H1 (cell line): ENCODE measurements around the gene ST6GALNAC3. TPM values are rescaled to one million over a fixed set of nuclear protein-coding genes. Genes with fewer than 3 reads are reported as not detected.

Experiments
- CTCF ChIA-PET: fragments of 300-600 bp; sonication (Branson Sonifier 250); formaldehyde crosslinking; loops from one replicate; lab custom pipeline; 2021; ENCODE audit not compliant: partially characterized antibody; lab: Charles Lee
- POLR2A ChIA-PET: fragments of 300-600 bp; sonication (Branson Sonifier 250); formaldehyde crosslinking; loops from one replicate; lab custom pipeline; 2021; ENCODE audit warnings: inconsistent platforms; ENCODE audit not compliant: partially characterized antibody; lab: Charles Lee
- DNase-seq, 2 experiments: peaks; one replicate each; pipeline versions ENCODE4 v3.0.0 to v3.0.0-alpha.2; 2010 to 2022; ENCODE audit warnings: low spot score in 2 of 2, low read depth in 1 of 2, mixed read lengths in 1 of 2
- FAIRE-seq: peaks from 2 replicates; lab custom pipeline; 2011; peaks lifted over from hg19 to GRCh38; lab: Jason Lieb, UNC
- H2AFZ ChIP-seq: 2 replicates; pipeline ENCODE4 v1.8.1; 2012; ENCODE audit warnings: low read length, inconsistent platforms
- H2AK5ac ChIP-seq: 2 replicates; pipeline ENCODE4 v1.6.1; 2013; ENCODE audit warnings: low read depth, low read length
- H2BK120ac ChIP-seq: replicated peaks from 2 replicates; pipeline ENCODE3; 2013; ENCODE audit warnings: low read depth, low read length, inconsistent platforms
- H2BK12ac ChIP-seq: 2 replicates; pipeline ENCODE4 v1.6.1; 2013; ENCODE audit warnings: low read depth, low read length
- H2BK15ac ChIP-seq: 2 replicates; pipeline ENCODE4 v1.6.1; 2013; ENCODE audit warnings: low read length
- H2BK20ac ChIP-seq: 2 replicates; pipeline ENCODE4 v1.6.1; 2013; ENCODE audit warnings: low read length
- H2BK5ac ChIP-seq: 2 replicates; pipeline ENCODE4 v1.6.1; 2013; ENCODE audit warnings: low read depth, low read length
- H3K14ac ChIP-seq: 2 replicates; pipeline ENCODE4 v1.6.1; 2013; ENCODE audit warnings: inconsistent platforms; ENCODE audit not compliant: insufficient read length
- H3K18ac ChIP-seq: 2 replicates; pipeline ENCODE4 v1.6.1; 2013; ENCODE audit warnings: low read length; ENCODE audit errors: extremely low read depth
- H3K23ac ChIP-seq: 2 replicates; pipeline ENCODE4 v1.6.1; 2013; ENCODE audit warnings: inconsistent platforms; ENCODE audit not compliant: insufficient read length
- H3K23me2 ChIP-seq: 2 replicates; pipeline ENCODE4 v1.6.1; 2013; ENCODE audit warnings: low read depth, low read length
- H3K27ac ChIP-seq: 2 replicates; pipeline ENCODE4 v1.6.1; 2011; ENCODE audit warnings: low read depth, low read length, inconsistent platforms
- H3K27me3 ChIP-seq, 4 experiments: replicated peaks in 1 of 4; 1 replicate in 1 of 4; 2 replicates in 3 of 4; pipeline versions ENCODE4 v1.6.1 to v1.8.1; 2011 to 2013; ENCODE audit warnings: low read length in 3 of 4, mild to moderate bottlenecking in 3 of 4, inconsistent platforms in 2 of 4, mixed read lengths in 2 of 4, moderate library complexity in 1 of 4; ENCODE audit not compliant: control insufficient read depth in 3 of 4, insufficient read depth in 3 of 4; ENCODE audit errors: extremely low read depth in 1 of 4
- H3K36me3 ChIP-seq, 4 experiments: 2 replicates each; pipeline versions ENCODE4 v1.6.1 to v1.8.1; 2011 to 2013; ENCODE audit warnings: mild to moderate bottlenecking in 4 of 4, low read length in 3 of 4, moderate library complexity in 2 of 4, control low read depth in 1 of 4, inconsistent platforms in 1 of 4; ENCODE audit not compliant: insufficient read depth in 4 of 4, control insufficient read depth in 2 of 4
- H3K4ac ChIP-seq: replicated peaks from 2 replicates; pipeline ENCODE3; 2013; ENCODE audit warnings: low read length, low read depth, mixed read lengths, inconsistent platforms; ENCODE audit not compliant: insufficient read length
- H3K4me1 ChIP-seq, 4 experiments: replicated peaks in 1 of 4; 1 replicate in 1 of 4; 2 replicates in 3 of 4; pipeline versions ENCODE4 v1.6.1 to v1.8.1; 2011 to 2013; ENCODE audit warnings: low read length in 3 of 4, inconsistent platforms in 2 of 4, mixed read lengths in 1 of 4; ENCODE audit not compliant: insufficient read depth in 4 of 4, control insufficient read depth in 3 of 4
- H3K4me2 ChIP-seq, 2 experiments: 2 replicates each; pipeline versions ENCODE4 v1.6.1 to v1.8.1; 2011 to 2013; ENCODE audit warnings: low read depth in 2 of 2, low read length in 2 of 2, control low read depth in 1 of 2, inconsistent platforms in 1 of 2, mild to moderate bottlenecking in 1 of 2; ENCODE audit not compliant: insufficient read depth in 1 of 2
- H3K4me3 ChIP-seq, 4 experiments: fragments of 200-600, 300-600 bp in 1 of 4; sonication (generic), shearing (Covaris generic), sonication (Bioruptor Twin) in 1 of 4; 2 replicates each; pipeline versions ENCODE4 v1.5.1 to v1.8.1; 2011 to 2016; ENCODE audit warnings: low read length in 4 of 4, low read depth in 3 of 4, control low read depth in 2 of 4, inconsistent platforms in 2 of 4, mild to moderate bottlenecking in 2 of 4, mixed read lengths in 1 of 4, moderate library complexity in 1 of 4; ENCODE audit not compliant: insufficient read depth in 2 of 4; ENCODE audit errors: extremely low read depth in 1 of 4
- H3K56ac ChIP-seq: replicated peaks from 2 replicates; pipeline ENCODE3; 2013; ENCODE audit warnings: low read depth, mild to moderate bottlenecking, mixed read lengths, low read length, inconsistent platforms; ENCODE audit not compliant: insufficient read length
- H3K79me1 ChIP-seq: 2 replicates; pipeline ENCODE4 v1.6.1; 2013; ENCODE audit warnings: low read depth, low read length, control low read depth
- H3K79me2 ChIP-seq, 2 experiments: 2 replicates each; pipeline versions ENCODE4 v1.6.1 to v1.8.1; 2012 to 2013; ENCODE audit warnings: low read length in 2 of 2, mild to moderate bottlenecking in 2 of 2, inconsistent platforms in 1 of 2; ENCODE audit not compliant: insufficient read depth in 2 of 2, control insufficient read depth in 1 of 2
- H3K9ac ChIP-seq, 4 experiments: replicated peaks in 1 of 4; 1 replicate in 1 of 4; 2 replicates in 3 of 4; pipeline versions ENCODE4 v1.6.1 to v1.8.1; 2011 to 2013; ENCODE audit warnings: low read depth in 3 of 4, low read length in 3 of 4, control low read depth in 2 of 4, mild to moderate bottlenecking in 2 of 4, moderate library complexity in 2 of 4, inconsistent platforms in 1 of 4; ENCODE audit errors: extremely low read depth in 1 of 4
- H3K9me3 ChIP-seq, 2 experiments: 2 replicates each; pipeline versions ENCODE4 v1.6.1 to v1.8.1; 2012 to 2013; ENCODE audit warnings: mild to moderate bottlenecking in 2 of 2, moderate library complexity in 2 of 2, control low read depth in 1 of 2, inconsistent platforms in 1 of 2, low read depth in 1 of 2, low read length in 1 of 2, mixed read lengths in 1 of 2; ENCODE audit not compliant: insufficient read depth in 2 of 2
- H4K20me1 ChIP-seq, 2 experiments: replicated peaks in 1 of 2; 2 replicates each; pipeline versions ENCODE3 to v1.8.1; 2011 to 2013; ENCODE audit warnings: inconsistent platforms in 2 of 2, low read length in 2 of 2, mild to moderate bottlenecking in 1 of 2; ENCODE audit not compliant: insufficient read depth in 2 of 2, control insufficient read depth in 1 of 2
- H4K5ac ChIP-seq: 2 replicates; pipeline ENCODE4 v1.6.1; 2013; ENCODE audit warnings: low read length, low read depth, mixed read lengths, inconsistent platforms; ENCODE audit not compliant: insufficient read length
- H4K8ac ChIP-seq: 2 replicates; pipeline ENCODE4 v1.8.0; 2013; ENCODE audit warnings: mild to moderate bottlenecking, moderate library complexity, low read length, inconsistent platforms; ENCODE audit not compliant: insufficient read depth; ENCODE audit errors: extremely low read depth
- H4K91ac ChIP-seq: replicated peaks from 2 replicates; pipeline ENCODE3; 2013; ENCODE audit warnings: low read length, mixed read lengths, inconsistent platforms; ENCODE audit not compliant: insufficient read length
- ASH2L ChIP-seq: fragments of 200-600, 300-600 bp; sonication (generic); IDR thresholded peaks from one replicate; pipeline ENCODE4 v1.7.1; 2017; ENCODE audit warnings: low read length
- CHD2 ChIP-seq: IDR thresholded peaks from 2 replicates; pipeline ENCODE4 v1.6.1; 2012; ENCODE audit warnings: low read length, improper control_type of control experiment
- JUND ChIP-seq: IDR thresholded peaks from 2 replicates; pipeline ENCODE4 v1.6.1; 2011; ENCODE audit warnings: mild to moderate bottlenecking, improper control_type of control experiment, low read length
- NRF1 ChIP-seq: IDR thresholded peaks from 2 replicates; pipeline ENCODE4 v1.6.1; 2011; ENCODE audit warnings: mild to moderate bottlenecking, low read depth, low read length, improper control_type of control experiment
- RBBP5 ChIP-seq: IDR thresholded peaks from 2 replicates; pipeline ENCODE4 v1.7.1; 2012; ENCODE audit warnings: low read depth, mild to moderate bottlenecking, inconsistent platforms, low read length, moderate library complexity, borderline replicate concordance
- WGBS, 2 experiments: shearing (Covaris generic) in 1 of 2; methylation state at CpG; one replicate each; pipeline versions ENCODE4 v1.1.6 to v1.1.7; 2013 to 2015; ENCODE audit warnings: low lambda C conversion rate in 2 of 2, mixed read lengths in 2 of 2, inconsistent platforms in 1 of 2, low coverage in 1 of 2, missing lambda C conversion rate in 1 of 2; ENCODE audit not compliant: insufficient replicate concordance in 2 of 2, insufficient coverage in 1 of 2, insufficient read length in 1 of 2; ENCODE audit errors: extremely low coverage in 1 of 2, missing lambda C conversion rate in 1 of 2; 5-methylcytosine and 5-hydroxymethylcytosine counted together
- polyA plus RNA-seq, 7 experiments: library from polyadenylated mRNA; depleted of rRNA in 3 of 7; stranded (reverse) in 5 of 7; unstranded in 2 of 7; fragments of >200 nt in 5 of 7; fragments of 200-250 nt in 2 of 7; gene quantifications; 1 replicate in 5 of 7; 2 replicates in 1 of 7; 4 replicates in 1 of 7; pipeline versions ENCODE4 v1.2.1 to v1.2.3, GENCODE V29; 2011 to 2013; ENCODE audit warnings: missing spikeins in 2 of 7, mixed read lengths in 2 of 7
- total RNA-seq: library from RNA; stranded (reverse); fragmentation: NEBNext Ultra II Directional; extraction: Animal tissue kit (Norgen Biotek cat#: 25700); gene quantifications from 2 replicates; pipeline ENCODE4 v1.2.1, GENCODE V29; 2021
- TF ChIP-seq, protein P1 (sequence below): IDR thresholded peaks from 2 replicates; pipeline ENCODE4 v1.6.1; 2011; ENCODE audit warnings: low read length, improper control_type of control experiment

ST6GALNAC3 gene
- total and polyA plus RNA-seq, 2 of the 8 experiments (the other 6 are each of a cell fraction or from before 2014, with no cell fraction given) = 4.9 to 19.0 TPM

DNA sequence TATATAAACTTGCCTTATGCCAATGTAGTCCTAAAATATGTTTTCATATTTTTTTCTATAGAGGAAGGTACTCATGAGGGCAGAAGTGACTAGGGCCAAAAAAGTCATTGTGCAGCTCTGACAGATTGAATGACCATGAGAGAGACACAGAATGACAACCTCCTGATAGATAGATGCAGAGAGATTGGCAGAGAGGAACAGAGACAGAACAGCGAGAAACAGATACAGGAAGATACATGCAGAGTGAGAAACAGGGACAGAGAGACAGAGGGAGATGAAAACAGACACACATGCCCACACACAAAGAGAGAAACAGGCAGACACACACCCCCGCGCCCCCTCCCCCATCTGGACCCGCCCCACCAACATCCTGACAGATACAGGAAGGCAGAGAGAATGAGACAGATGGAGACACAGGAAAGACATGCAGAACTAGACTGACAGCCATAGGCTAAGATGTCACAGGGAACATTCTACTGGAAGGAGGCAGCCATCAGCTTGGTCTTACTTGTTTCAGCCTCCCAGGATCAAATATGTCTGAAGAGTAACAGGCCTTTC, 211.1 kb downstream of the ST6GALNAC3 start:
- ChIA-PET CTCF (interaction anchor here (1.2 kb wide), 2 partner anchors 47 to 131 kb away, joined by 3 to 4 read pairs; no protein-coding TSS in a partner anchor), POLR2A (no interaction called here)
- H4K91ac ChIP-seq = no peak overlapping the region
- H3K4me3 ChIP-seq = no peak overlapping the region
- no peak overlapping the region for H3K9ac ChIP-seq
- H4K20me1 ChIP-seq = no peaks in the 10 kb centered on the region
- peaks cover 0 to 3% (median 0%) of the 10 kb centered on the region in 4 experiments; a peak in 1 of 7 replicates for H3K4me1 ChIP-seq
- H4K5ac ChIP-seq = no peak overlapping the region
- H4K8ac ChIP-seq = no peak overlapping the region
- H2BK12ac ChIP-seq = no peak overlapping the region
- no peak overlapping the region for H3K4ac ChIP-seq
- H3K79me1 ChIP-seq = no peaks in the 10 kb centered on the region
- no peak for DNase-seq
- no peaks in the 10 kb centered on the region for H3K36me3 ChIP-seq
- no peak overlapping the region for H3K56ac ChIP-seq
- H3K27ac ChIP-seq = no peak overlapping the region
- no peaks in the 10 kb centered on the region for H3K79me2 ChIP-seq
- H2BK15ac ChIP-seq = no peak overlapping the region
- H3K27me3 ChIP-seq = no peaks in the 10 kb centered on the region
- no peaks in the 10 kb centered on the region for H3K23me2 ChIP-seq
- no peak overlapping the region for H2BK5ac ChIP-seq
- no peak overlapping the region for H2AFZ ChIP-seq
- H3K18ac ChIP-seq = no peak overlapping the region
- FAIRE-seq = no peak
- H2AK5ac ChIP-seq = no peak overlapping the region
- 89% methylated on average over 4 of the region's 4 CpGs; no CpG with 5 or more reads in 1 of the 2 experiments for WGBS, 2 experiments
- no peaks in the 10 kb centered on the region for H3K9me3 ChIP-seq
- H3K23ac ChIP-seq = no peak overlapping the region
- H2BK20ac ChIP-seq = no peak overlapping the region
- H2BK120ac ChIP-seq = no peak overlapping the region
- H3K14ac ChIP-seq = no peak overlapping the region
- TF ChIP-seq ASH2L = no peak
- no peak for TF ChIP-seq JUND
- TF ChIP-seq, protein P1, sequence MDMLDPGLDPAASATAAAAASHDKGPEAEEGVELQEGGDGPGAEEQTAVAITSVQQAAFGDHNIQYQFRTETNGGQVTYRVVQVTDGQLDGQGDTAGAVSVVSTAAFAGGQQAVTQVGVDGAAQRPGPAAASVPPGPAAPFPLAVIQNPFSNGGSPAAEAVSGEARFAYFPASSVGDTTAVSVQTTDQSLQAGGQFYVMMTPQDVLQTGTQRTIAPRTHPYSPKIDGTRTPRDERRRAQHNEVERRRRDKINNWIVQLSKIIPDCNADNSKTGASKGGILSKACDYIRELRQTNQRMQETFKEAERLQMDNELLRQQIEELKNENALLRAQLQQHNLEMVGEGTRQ = no peak
- TF ChIP-seq NRF1 = no peak
- TF ChIP-seq CHD2 = no peak
- no peak for TF ChIP-seq RBBP5
- H3K4me2 ChIP-seq = no peak overlapping the region
